Brain microvascular endothelial cell (primary cell): Measurements from ENCODE around the gene CIC.
"Not testable (repeated sequence)": the region's sequence is repeated elsewhere in the genome, so short reads cannot be mapped to it uniquely, and the experiment has no call there.

Source experiments
- DNase-seq: peaks from one replicate; pipeline ENCODE4 v3.0.0-alpha.2; 2020
- H3K27ac ChIP-seq: fragments of 250-450 bp; sonication (Bioruptor Pico); 2 replicates; pipeline ENCODE4 v1.5.1; 2020; ENCODE audit warnings: mild to moderate bottlenecking, moderate library complexity
- H3K27me3 ChIP-seq: fragments of 250-450 bp; sonication (Bioruptor Pico); replicated peaks from 2 replicates; pipeline ENCODE4 v1.5.1; 2020; ENCODE audit warnings: mild to moderate bottlenecking
- H3K36me3 ChIP-seq: fragments of 250-450 bp; sonication (Bioruptor Pico); replicated peaks from 2 replicates; pipeline ENCODE4 v1.5.1; 2020; ENCODE audit warnings: mild to moderate bottlenecking
- H3K4me3 ChIP-seq: 2 replicates; pipeline ENCODE4 v1.5.1; 2011; ENCODE audit warnings: low read depth, mild to moderate bottlenecking, control low read depth, low read length, moderate library complexity
- in situ Hi-C: cut with HindIII; loops from 2 replicates; pipeline ENCODE4 v1.10.0; 2017; ENCODE audit warnings: low sequenced_read_pairs, low pct_ligation_motif_present
- TF ChIP-seq, protein P1 (sequence below): IDR thresholded peaks from 2 replicates; pipeline ENCODE4 v1.5.1; 2011; ENCODE audit warnings: low read depth, mild to moderate bottlenecking, moderate library complexity, low read length, control low read depth, inconsistent platforms; ENCODE audit errors: missing control alignments

The CIC gene

DNA sequence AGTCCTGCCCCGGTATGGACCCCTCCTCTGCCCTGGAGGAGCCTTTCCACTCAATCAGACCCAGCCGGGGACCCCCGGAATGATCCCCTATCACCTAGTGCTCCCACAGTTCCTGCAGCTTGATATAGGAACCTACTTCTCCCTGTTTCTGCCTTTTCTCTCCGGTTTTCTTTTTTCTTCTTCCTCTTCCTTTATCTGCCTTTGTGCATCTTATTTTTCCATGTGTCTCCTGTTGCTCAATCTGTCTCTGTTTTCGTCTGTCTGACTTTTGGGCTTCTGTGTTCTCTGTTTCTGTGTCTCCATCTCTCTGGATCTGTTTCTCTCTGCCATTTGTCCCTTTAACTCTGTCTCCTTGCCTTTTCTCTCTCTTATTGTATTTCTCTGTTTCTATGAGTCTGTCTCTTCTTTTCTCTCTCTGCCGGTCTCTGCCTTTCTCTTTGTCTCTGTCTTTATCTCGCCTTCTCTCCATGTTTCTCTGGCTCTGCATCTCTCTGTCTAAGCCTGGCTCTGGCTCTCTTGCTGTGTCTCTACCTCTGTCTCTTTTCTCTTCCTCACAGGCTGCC is 66.4 kb downstream of the CIC start:
- no peak overlapping the region for H3K4me3 ChIP-seq
- TF ChIP-seq, protein P1, sequence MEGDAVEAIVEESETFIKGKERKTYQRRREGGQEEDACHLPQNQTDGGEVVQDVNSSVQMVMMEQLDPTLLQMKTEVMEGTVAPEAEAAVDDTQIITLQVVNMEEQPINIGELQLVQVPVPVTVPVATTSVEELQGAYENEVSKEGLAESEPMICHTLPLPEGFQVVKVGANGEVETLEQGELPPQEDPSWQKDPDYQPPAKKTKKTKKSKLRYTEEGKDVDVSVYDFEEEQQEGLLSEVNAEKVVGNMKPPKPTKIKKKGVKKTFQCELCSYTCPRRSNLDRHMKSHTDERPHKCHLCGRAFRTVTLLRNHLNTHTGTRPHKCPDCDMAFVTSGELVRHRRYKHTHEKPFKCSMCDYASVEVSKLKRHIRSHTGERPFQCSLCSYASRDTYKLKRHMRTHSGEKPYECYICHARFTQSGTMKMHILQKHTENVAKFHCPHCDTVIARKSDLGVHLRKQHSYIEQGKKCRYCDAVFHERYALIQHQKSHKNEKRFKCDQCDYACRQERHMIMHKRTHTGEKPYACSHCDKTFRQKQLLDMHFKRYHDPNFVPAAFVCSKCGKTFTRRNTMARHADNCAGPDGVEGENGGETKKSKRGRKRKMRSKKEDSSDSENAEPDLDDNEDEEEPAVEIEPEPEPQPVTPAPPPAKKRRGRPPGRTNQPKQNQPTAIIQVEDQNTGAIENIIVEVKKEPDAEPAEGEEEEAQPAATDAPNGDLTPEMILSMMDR = no peak
- H3K27me3 ChIP-seq = no peaks in the 10 kb centered on the region
- DNase-seq = no peak
- H3K27ac ChIP-seq = no peak overlapping the region
- H3K36me3 ChIP-seq = peaks cover 8% of the 10 kb centered on the region
- in situ Hi-C loops = no loop called here

DNA sequence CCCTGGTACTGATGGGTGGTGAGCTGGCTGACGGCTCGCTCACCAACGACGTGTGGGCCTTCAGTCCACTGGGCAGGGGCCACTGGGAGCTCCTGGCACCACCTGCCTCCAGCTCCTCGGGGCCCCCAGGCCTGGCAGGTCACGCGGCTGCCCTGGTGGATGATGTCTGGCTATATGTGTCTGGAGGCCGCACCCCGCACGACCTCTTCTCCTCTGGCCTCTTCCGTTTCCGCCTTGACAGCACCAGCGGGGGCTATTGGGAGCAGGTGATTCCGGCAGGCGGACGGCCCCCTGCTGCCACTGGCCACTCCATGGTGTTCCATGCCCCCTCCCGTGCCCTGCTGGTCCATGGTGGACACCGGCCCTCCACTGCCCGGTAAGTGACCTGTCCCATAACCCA is 66.9 kb downstream of the CIC start:
- no peak for DNase-seq
- Histone ChIP-seq H3K4me3 (no peak overlapping the region), H3K36me3 (peaks cover 8% of the 10 kb centered on the region), H3K27me3 (no peaks in the 10 kb centered on the region), H3K27ac (no peak overlapping the region)
- in situ Hi-C loops = no loop called here
- TF ChIP-seq, protein P1 = no peak

DNA sequence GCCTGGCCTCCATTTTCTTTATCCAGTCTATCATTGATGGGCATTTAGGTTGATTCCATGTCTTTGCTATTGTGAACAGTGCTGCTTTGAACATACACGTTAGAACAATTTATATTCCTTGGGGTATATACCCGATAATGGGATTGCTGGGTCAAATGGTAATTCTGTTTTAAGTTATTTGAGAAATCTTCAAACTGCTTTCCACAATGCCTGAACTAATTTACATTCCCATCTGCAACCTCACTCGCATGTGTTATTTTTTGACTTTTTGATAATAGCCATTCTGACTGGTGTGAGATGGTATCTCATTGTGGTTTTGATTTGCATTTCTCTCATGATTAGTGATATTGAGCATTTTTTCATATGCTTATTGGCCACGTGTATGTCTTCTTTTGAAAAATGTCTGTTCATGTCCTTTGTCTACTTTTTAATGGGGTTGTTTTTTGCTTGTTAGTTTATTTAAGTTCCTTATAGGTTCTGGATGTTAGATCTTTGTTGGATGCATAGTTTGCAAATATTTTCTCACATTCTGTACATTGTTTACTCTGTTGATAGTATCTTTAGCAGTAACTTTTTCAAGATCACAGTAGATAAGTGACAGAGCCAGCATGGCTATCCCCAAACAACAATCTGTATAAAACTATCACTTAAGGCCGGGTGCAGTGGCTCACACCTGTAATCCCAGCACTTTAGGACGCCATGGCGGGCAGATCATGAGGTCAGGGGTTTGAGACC is 70.2 kb downstream of the CIC start:
- H3K4me3 ChIP-seq, DNase-seq, H3K27ac ChIP-seq, in situ Hi-C loops, H3K36me3 ChIP-seq, H3K27me3 ChIP-seq: not testable (repeated sequence)

DNA sequence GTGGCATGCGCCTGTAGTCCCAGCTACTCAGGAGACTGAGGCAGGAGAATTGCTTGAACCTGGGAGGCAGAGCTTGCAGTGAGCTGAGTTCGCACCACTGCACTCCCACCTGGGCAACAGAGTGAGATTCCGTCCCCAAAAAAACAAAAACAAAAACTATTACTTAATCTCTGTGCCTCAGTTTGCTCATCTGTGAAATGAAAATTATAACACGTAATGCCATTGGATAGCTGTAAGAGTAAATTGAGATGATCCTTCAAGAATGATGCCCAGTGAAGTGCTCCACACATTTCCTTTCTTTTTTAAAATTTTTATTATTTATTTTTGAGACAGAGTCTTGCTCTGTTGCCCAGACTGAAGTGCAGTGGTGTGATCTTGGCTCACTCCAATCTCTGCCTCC is 70.9 kb downstream of the CIC start:
- H3K4me3 ChIP-seq, H3K27me3 ChIP-seq, H3K36me3 ChIP-seq, DNase-seq, in situ Hi-C loops, H3K27ac ChIP-seq: not testable (repeated sequence)

DNA sequence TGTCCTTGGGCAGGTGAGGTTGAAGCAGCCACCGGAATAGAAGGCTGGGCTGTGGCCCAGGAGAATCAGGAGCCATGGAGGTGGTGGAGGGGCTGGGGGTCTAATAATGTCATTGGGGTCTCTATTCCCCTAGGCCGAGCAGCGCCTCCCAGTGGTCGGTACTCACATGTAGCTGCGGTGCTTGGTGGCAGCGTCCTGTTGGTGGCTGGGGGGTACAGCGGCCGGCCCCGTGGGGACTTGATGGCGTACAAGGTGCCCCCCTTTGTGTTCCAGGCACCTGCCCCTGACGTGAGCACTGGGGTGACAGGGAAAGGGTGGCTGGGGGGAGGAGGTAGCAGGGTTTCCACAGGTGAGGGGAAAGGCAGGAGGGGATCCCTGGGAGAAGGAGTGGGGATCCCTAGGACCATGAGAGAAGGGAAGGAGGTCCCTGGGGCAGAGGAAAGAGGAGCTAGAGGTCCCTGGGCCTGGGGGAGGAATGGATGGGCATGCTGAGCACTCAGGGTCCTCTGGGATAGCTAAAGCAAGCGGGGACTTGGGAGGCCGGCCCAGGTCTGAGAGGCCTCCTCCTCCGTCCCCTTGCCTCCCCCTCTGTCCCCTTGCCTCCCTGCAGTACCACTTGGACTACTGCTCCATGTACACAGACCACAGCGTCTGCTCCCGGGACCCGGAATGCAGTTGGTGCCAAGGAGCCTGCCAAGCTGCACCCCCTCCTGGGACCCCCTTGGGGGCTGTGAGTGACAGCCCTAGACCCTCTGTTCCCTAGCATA is 74.5 kb downstream of the CIC start:
- H3K36me3 ChIP-seq = no peaks in the 10 kb centered on the region
- no peak for DNase-seq
- H3K27me3 ChIP-seq = no peaks in the 10 kb centered on the region
- in situ Hi-C loops = no loop called here
- TF ChIP-seq, protein P1 = peak; percentile 42
- H3K4me3 ChIP-seq = no peak overlapping the region
- no peak overlapping the region for H3K27ac ChIP-seq

DNA sequence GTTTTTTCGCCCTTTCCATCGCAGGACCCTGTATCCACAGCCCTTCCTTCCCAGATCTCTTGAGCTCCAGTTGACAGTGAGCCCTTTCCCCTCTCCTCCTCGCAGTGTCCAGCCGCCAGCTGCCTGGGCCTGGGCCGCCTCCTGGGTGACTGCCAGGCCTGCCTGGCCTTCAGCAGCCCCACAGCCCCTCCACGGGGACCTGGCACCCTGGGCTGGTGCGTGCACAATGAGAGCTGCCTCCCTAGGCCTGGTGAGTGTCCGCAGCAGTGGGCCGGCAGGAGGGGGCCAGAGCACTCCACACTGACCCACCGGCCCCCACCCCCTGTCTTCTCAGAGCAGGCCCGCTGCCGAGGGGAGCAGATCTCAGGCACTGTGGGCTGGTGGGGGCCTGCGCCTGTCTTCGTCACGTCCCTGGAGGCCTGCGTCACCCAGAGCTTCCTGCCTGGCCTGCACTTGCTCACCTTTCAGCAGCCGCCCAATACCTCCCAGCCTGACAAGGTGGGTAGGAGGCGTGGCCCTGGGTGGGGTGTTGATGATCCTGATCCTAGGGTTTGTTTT is 75.4 kb downstream of the CIC start:
- DNase-seq = no peak
- H3K36me3 ChIP-seq = no peaks in the 10 kb centered on the region
- H3K4me3 ChIP-seq = no peak overlapping the region
- H3K27ac ChIP-seq = no peak overlapping the region
- TF ChIP-seq, protein P1 = no peak
- in situ Hi-C loops = no loop called here
- no peaks in the 10 kb centered on the region for H3K27me3 ChIP-seq
